ENCODE data around the gene UNC13D. TPM values are rescaled to one million over a fixed set of nuclear protein-coding genes. Genes with fewer than 3 reads are reported as not detected.

The UNC13D gene
- total RNA-seq, 1 donor from 2014 or later = 102 TPM

DNA sequence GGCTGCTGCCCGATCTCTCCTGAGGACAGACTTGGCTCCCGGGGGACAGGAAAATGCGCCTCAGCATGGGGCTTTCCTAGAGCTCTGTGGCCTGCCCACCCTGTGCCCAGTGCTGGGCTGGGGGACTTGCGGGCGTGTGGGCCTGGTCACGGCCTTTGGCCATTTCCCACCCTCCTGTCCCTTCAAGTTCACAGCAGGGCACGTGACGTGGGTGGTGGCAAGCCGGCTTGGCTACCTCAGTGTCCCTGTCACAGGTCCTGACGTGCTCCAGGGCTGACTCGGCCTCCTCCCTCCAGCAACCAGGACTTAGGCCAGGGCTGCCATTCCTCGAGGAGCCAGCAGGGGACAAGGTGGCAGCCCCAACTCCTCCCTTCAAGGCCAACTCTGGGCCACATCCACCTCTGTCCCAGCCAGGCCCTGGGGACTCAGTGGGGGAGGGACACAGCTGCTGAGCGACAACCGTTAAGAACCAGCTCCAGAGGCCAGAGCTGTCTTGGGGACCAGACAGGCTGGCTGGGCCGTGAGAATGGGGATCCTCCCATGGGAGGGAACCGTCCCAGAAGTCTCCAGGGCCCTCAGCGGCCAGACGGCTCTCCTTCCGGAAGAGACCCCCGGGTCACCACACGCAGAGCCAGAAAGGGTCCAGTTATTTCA, 981 bp upstream of the UNC13D start:
- intact Hi-C loops (cut with micrococcal nuclease) = loop anchor here (1.0 to 5.0 kb wide), 5 partner anchors 10 to 178 kb away; partner anchors contain the start of genes RECQL5, SAP30BP, TRIM65 and WBP2
- no peaks in the 10 kb centered on the region for H3K9me3 Mint-ChIP-seq
- peak overlapping the region; percentile 75 for H3K27ac Mint-ChIP-seq
- DNase-seq (peak; percentile 71), ATAC-seq (ENCODE audit: low read depth) (peak; percentile 90)
- no peaks in the 10 kb centered on the region for H3K27me3 Mint-ChIP-seq
- peaks cover 57% of the 10 kb centered on the region for H3K36me3 Mint-ChIP-seq (ENCODE audit: low read depth)
- H3K4me3 Mint-ChIP-seq = peak overlapping the region; percentile 66
- peaks cover 29% of the 10 kb centered on the region for H3K4me1 Mint-ChIP-seq
- no peak for TF ChIP-seq CTCF (IDR thresholded peaks at IDR 0.05)
- POLR2A ChIA-PET = interaction anchor here (0.6 to 5.2 kb wide), 14 partner anchors 10 to 416 kb away, joined by 3 to 101 read pairs (median 10); partner anchors contain the start of genes GALK1, TRIM47, TRIM65 and UNK
- CTCF ChIA-PET = interaction anchor here (0.6 to 2.8 kb wide), 14 partner anchors 9 to 91 kb away, joined by 3 to 17 read pairs (median 4); partner anchors contain the start of genes GALK1, TRIM47, UNK and WBP2

DNA sequence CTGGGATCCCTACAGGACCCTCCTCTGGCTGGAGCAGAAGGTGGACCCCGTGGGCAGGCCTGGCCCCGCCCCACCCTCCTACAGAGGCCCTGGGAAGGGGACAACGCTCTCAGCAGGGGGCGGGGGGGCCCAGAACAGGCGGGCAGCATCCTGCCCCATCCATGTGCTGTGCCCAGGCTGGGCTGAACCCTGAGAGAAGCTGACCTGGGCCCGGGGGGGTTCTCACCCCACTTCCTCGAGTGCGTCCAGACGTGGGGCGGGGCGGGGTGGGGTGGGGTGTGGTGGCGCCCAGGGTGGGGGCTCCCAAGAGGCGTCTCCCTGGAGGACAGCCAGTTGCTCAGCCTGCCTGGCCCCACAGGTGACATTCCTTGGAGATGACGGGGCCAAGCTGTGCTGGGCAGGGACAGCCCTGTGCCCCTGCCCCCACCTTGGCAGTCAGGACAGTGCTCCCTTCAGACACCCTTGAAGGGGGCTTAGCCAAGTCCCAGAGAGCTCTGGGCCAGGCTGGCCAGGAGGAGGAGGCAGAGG, 390 bp upstream of the UNC13D start:
- intact Hi-C loops (cut with micrococcal nuclease) = loop anchor here (1.0 to 5.0 kb wide), 6 partner anchors 11 to 177 kb away; partner anchors contain the start of genes RECQL5, SAP30BP, TRIM47 and TRIM65
- ChIA-PET CTCF (interaction anchor here (1.0 to 2.8 kb wide), 11 partner anchors 9 to 91 kb away, joined by 3 to 17 read pairs (median 7); partner anchors contain the start of genes GALK1, TRIM47, UNK and WBP2), POLR2A (interaction anchor here (0.6 to 5.2 kb wide), 19 partner anchors 10 to 649 kb away, joined by 3 to 101 read pairs (median 7); partner anchors contain the start of genes GALK1, TRIM47, TRIM65 and UNK)
- H3K27me3 Mint-ChIP-seq = no peaks in the 10 kb centered on the region
- TF ChIP-seq CTCF (IDR thresholded peaks at IDR 0.05) = no peak
- DNase-seq = no peak
- peaks cover 29% of the 10 kb centered on the region for H3K4me1 Mint-ChIP-seq
- peaks cover 56% of the 10 kb centered on the region for H3K36me3 Mint-ChIP-seq (ENCODE audit: low read depth)
- H3K4me3 Mint-ChIP-seq = peak overlapping the region; percentile 91
- H3K27ac Mint-ChIP-seq = peak overlapping the region; percentile 91
- no peaks in the 10 kb centered on the region for H3K9me3 Mint-ChIP-seq
- peak; percentile 4 for ATAC-seq (ENCODE audit: low read depth)

DNA sequence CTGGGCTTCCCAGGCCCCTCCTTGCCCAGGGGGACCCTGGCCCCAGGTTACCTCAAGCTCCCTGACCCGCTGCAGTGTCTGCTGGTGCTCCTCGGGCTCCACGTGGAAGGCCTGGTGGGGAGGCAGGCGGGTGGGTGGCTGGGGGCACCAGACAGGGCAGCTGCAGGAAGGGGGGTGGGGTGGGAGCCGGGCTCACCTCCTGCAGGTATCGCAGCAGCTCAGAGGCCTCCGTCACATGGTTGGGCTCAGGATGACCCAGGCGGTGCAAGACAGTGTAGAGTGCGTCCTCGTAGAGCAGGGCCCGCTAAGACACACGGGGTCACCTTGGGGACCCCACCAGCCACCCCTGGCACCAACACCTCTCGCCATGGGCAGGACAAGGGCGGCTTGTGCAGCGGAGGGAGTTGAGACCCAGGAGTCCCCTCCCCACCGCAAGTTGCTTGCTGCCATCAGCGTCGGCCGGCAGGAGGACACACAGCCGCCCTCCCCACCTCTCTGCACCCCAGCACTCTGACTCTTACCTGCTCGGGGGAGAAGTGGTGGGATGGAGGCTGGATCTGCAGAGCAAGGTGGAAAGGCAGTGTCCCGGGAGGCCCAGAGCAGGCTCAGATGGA, 1.1 kb downstream of the UNC13D start:
- CTCF ChIA-PET = interaction anchor here (0.9 to 2.7 kb wide), 5 partner anchors 12 to 89 kb away, joined by 3 to 9 read pairs (median 5); partner anchors contain the start of genes MRPL38, UNK and WBP2
- Mint-ChIP-seq H3K27ac (peak overlapping the region; percentile 85), H3K9me3 (no peaks in the 10 kb centered on the region), H3K36me3 (ENCODE audit: low read depth) (peaks cover 57% of the 10 kb centered on the region), H3K27me3 (no peaks in the 10 kb centered on the region), H3K4me1 (peaks cover 24% of the 10 kb centered on the region), H3K4me3 (peak overlapping the region; percentile 91)
- intact Hi-C loops (cut with micrococcal nuclease) = loop anchor here (5.0 kb wide), 1 partner anchor 34 kb away; the partner anchor contains the start of gene TRIM47
- POLR2A ChIA-PET = interaction anchor here (1.0 to 5.2 kb wide), 16 partner anchors 10 to 601 kb away, joined by 3 to 101 read pairs (median 9); partner anchors contain the start of genes GALK1, TRIM65, UNK and WBP2
- no peak for TF ChIP-seq CTCF (IDR thresholded peaks at IDR 0.05)
- no peak for DNase-seq
- ATAC-seq (ENCODE audit: low read depth) = no peak

DNA sequence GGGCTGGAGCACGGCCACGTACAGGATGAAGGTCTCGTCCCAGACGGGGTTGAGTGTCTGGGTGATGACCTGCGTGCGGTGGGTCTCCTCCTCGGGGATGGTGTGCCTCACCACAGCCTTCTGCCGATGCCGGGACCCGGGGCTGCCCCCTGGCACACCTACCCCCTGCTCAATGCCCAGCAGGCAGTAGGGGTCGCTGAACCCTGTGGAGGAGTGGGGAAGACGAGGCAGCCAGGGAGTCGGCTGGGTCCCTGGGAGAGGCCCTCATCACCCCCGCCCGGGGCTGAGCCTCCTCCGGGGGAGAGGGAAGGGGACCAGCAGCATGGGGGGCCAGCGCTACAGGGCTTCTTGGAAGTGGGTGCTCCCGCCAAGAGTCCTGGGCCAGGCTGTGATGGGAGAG, 1.8 kb downstream of the UNC13D start:
- ChIA-PET CTCF (no interaction called here), POLR2A (interaction anchor here (1.2 to 5.2 kb wide), 4 partner anchors 13 to 68 kb away, joined by 9 to 101 read pairs (median 46); partner anchors contain the start of genes UNK and WBP2)
- ATAC-seq (ENCODE audit: low read depth) = no peak
- Mint-ChIP-seq H3K9me3 (no peaks in the 10 kb centered on the region), H3K27me3 (no peaks in the 10 kb centered on the region), H3K36me3 (ENCODE audit: low read depth) (peaks cover 56% of the 10 kb centered on the region), H3K27ac (no peak overlapping the region), H3K4me1 (peaks cover 24% of the 10 kb centered on the region), H3K4me3 (no peak overlapping the region)
- no peak for DNase-seq
- intact Hi-C loops (cut with micrococcal nuclease) = loop anchor here (5.0 kb wide), 1 partner anchor 35 kb away; the partner anchor contains the start of gene TRIM47
- no peak for TF ChIP-seq CTCF (IDR thresholded peaks at IDR 0.05)
